Natural killer cell (primary cell): ENCODE results near the gene FKBP8. TPM values are rescaled to one million over a fixed set of nuclear protein-coding genes. Genes with fewer than 3 reads are reported as not detected.

Experiments used
- ATAC-seq, 3 donors: fragments of 150-1000 bp in 2 of 3; fragments of 200-7000 bp in 1 of 3; cut with Tn5 transposase; 1 replicate in 1 of 3; 2 replicates in 2 of 3; pipeline ENCODE4 v1.10.0; 2021; ENCODE audit warnings: mild to moderate bottlenecking in 2 of 3, moderate library complexity in 2 of 3
- DNase-seq, 2 donors: peaks; one replicate each; pipeline versions ENCODE4 v3.0.0 to v3.0.0-alpha.2; 2013 to 2021; ENCODE audit warnings: mixed read lengths in 1 of 2
- H3K27ac ChIP-seq: one replicate; pipeline ENCODE4 v1.5.1; 2013; ENCODE audit warnings: mild to moderate bottlenecking, low read length
- H3K27me3 ChIP-seq: one replicate; pipeline ENCODE4 v1.6.1; 2013; ENCODE audit warnings: low read length; ENCODE audit not compliant: control insufficient read depth, insufficient read depth
- H3K36me3 ChIP-seq: one replicate; pipeline ENCODE4 v1.6.1; 2013; ENCODE audit warnings: low read length; ENCODE audit not compliant: control insufficient read depth, insufficient read depth
- H3K4me1 ChIP-seq: one replicate; pipeline ENCODE4 v1.6.1; 2013; ENCODE audit warnings: low read length; ENCODE audit not compliant: control insufficient read depth, insufficient read depth
- H3K4me3 ChIP-seq: one replicate; pipeline ENCODE4 v1.5.1; 2013; ENCODE audit warnings: low read length
- H3K9me3 ChIP-seq: one replicate; pipeline ENCODE4 v1.6.1; 2013; ENCODE audit warnings: low read length; ENCODE audit not compliant: control insufficient read depth, insufficient read depth
- H3K27ac Mint-ChIP-seq, 2 donors: one replicate each; pipeline ENCODE4 v1.8.0; 2022; ENCODE audit warnings: mild to moderate bottlenecking in 2 of 2, mixed read lengths in 2 of 2, moderate library complexity in 1 of 2
- H3K27me3 Mint-ChIP-seq, 2 donors: one replicate each; pipeline ENCODE4 v1.8.0; 2022; ENCODE audit warnings: low read depth in 2 of 2, mixed read lengths in 2 of 2
- H3K36me3 Mint-ChIP-seq: one replicate; pipeline ENCODE4 v1.8.0; 2022; ENCODE audit warnings: mixed read lengths
- H3K4me1 Mint-ChIP-seq, 2 donors: one replicate each; pipeline ENCODE4 v1.8.0; 2022; ENCODE audit warnings: mixed read lengths in 2 of 2
- H3K4me3 Mint-ChIP-seq: one replicate; pipeline ENCODE4 v1.8.0; 2022; ENCODE audit warnings: mild to moderate bottlenecking, moderate library complexity, mixed read lengths
- H3K9me3 Mint-ChIP-seq, 2 donors: one replicate each; pipeline ENCODE4 v1.8.0; 2022; ENCODE audit warnings: mixed read lengths in 2 of 2
- CTCF ChIP-seq: fragments of 200-600 bp; IDR thresholded peaks from one replicate; pipeline ENCODE4 v1.8.0; 2022; ENCODE audit warnings: antibody characterized with exemption
- WGBS: methylation state at CpG from one replicate; pipeline ENCODE4 v1.1.7; 2013; ENCODE audit warnings: missing lambda C conversion rate; ENCODE audit not compliant: insufficient coverage; 5-methylcytosine and 5-hydroxymethylcytosine counted together
- intact Hi-C: fragments of 100-400 bp; cut with micrococcal nuclease; formaldehyde crosslinking; loops from one replicate; pipeline ENCODE4 v1.14.2; 2022
- total RNA-seq, 4 donors: library from RNA; stranded (reverse); fragments of 120-200 nt in 1 of 4; gene quantifications; one replicate each; pipeline versions ENCODE4 v1.2.3 to v1.2.4, GENCODE V29; 2013 to 2022

The FKBP8 gene
- total RNA-seq, 3 donors from 2014 or later (not counting 1 experiment from before 2014, with no cell fraction given), result 149 to 179 (median 162) TPM

- no peak for DNase-seq
- Histone ChIP-seq H3K27ac (no peak overlapping the region), H3K4me3 (no peak overlapping the region), H3K4me1 (peaks cover 18% of the 10 kb centered on the region), H3K9me3 (no peaks in the 10 kb centered on the region), H3K27me3 (no peaks in the 10 kb centered on the region), H3K36me3 (peaks cover 44% of the 10 kb centered on the region)
- Mint-ChIP-seq H3K4me3 (no peak overlapping the region), H3K9me3 (no peaks in the 10 kb centered on the region), H3K27ac (no peak overlapping the region), H3K36me3 (no peaks in the 10 kb centered on the region), H3K4me1 (peaks cover 8 to 21% of the 10 kb centered on the region in 2 donors), H3K27me3 (no peaks in the 10 kb centered on the region)
- no peak for ATAC-seq
- WGBS, result 97% methylated on average over 14 of the region's 14 CpGs
- intact Hi-C loops, result no loop called here
- TF ChIP-seq CTCF, result no peak
Measured at GRCh38 chr19:18562086-18562485, 18.7 kb upstream of the FKBP8 start.

DNA sequence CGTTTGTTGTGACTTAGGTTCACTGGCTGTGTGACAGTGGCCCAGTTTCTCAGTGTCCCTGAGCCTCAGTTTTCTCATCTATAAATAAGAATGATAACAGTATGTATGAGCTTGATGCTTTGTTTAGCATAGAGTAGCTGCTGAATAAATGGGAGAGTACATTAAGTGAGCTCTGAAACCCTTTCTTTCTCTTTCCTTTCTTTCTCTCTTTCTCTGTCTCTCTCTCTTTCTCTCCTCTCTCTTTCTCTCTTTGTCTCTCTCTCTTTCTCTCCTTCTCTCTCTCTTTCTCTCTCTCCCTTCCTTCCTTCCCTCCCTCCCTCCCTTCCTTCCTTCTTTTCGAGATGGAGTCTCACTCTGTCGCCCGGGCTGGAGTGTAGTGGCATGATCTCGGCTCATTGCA lies 16.3 kb upstream of the FKBP8 start:
- no peaks in the 10 kb centered on the region for H3K27me3 ChIP-seq
- no peak overlapping the region for H3K4me3 ChIP-seq
- H3K27ac ChIP-seq, result peak overlapping the region; percentile 42
- Mint-ChIP-seq H3K4me3 (peak overlapping the region; percentile 88), H3K27me3 (no peaks in the 10 kb centered on the region), H3K9me3 (no peaks in the 10 kb centered on the region), H3K27ac (peak overlapping the region; percentile 83 to 91), H3K4me1 (peaks cover 8 to 21% of the 10 kb centered on the region in 2 donors), H3K36me3 (no peaks in the 10 kb centered on the region)
- peaks cover 21% of the 10 kb centered on the region for H3K4me1 ChIP-seq
- ATAC-seq, result no peak
- intact Hi-C loops, result no loop called here
- no peak for TF ChIP-seq CTCF
- WGBS, result 63% methylated on average over 5 of the region's 5 CpGs
- H3K36me3 ChIP-seq, result peaks cover 23% of the 10 kb centered on the region
- DNase-seq, result no peak
- no peaks in the 10 kb centered on the region for H3K9me3 ChIP-seq

DNA sequence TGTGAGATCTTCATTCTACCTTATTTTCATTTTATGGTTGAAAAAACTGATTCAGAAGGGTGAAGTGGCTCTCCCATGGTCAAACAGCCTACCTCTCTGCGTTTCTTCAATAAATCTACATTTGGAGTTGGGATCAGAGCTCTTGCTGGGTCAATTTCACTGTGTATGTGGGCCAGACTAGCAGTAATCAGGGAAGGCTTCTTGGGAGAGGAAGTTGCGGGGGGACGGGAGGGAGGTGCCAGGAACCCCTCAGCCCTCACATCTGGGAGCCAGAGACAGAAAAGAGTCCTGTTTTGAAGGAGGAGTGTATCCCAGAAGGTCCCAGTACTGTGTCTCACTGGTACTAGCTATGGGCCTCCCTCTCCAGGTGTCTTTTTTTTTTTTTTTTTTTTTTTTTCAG lies 15.2 kb upstream of the FKBP8 start:
- intact Hi-C loops, result no loop called here
- Mint-ChIP-seq H3K27ac (peak overlapping the region; percentile 83 to 91), H3K4me3 (peak overlapping the region; percentile 88), H3K9me3 (no peaks in the 10 kb centered on the region), H3K36me3 (no peaks in the 10 kb centered on the region), H3K27me3 (no peaks in the 10 kb centered on the region), H3K4me1 (peaks cover 8 to 21% of the 10 kb centered on the region in 2 donors)
- H3K27me3 ChIP-seq, result no peaks in the 10 kb centered on the region
- peaks cover 21% of the 10 kb centered on the region for H3K4me1 ChIP-seq
- ATAC-seq, result no peak
- peak overlapping the region; percentile 98 for H3K27ac ChIP-seq
- peak overlapping the region; percentile 94 for H3K4me3 ChIP-seq
- WGBS, result 67% methylated on average over 3 of the region's 3 CpGs
- DNase-seq, result peak in 1 of 2 donors; percentile 37
- no peaks in the 10 kb centered on the region for H3K9me3 ChIP-seq
- no peak for TF ChIP-seq CTCF
- H3K36me3 ChIP-seq, result peaks cover 14% of the 10 kb centered on the region

DNA sequence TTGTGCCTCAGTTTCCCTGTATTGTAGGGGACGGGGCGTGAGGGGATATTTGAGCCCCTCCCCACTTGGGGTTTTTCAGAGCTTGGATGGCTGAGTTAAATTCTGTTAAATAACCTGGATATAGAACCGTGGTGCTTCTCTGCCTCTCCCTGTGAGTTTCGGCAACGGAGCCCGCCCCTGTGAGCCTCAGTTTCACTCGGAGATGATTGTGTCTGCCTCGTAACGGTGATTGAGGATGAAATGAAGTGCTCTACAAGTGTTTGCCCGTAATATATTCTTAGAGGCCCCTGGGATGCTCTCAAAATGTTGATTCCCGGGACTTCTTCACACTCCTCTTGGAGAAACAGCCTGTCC lies 14.8 kb upstream of the FKBP8 start:
- H3K9me3 ChIP-seq, result no peaks in the 10 kb centered on the region
- 16% methylated on average over 11 of the region's 11 CpGs for WGBS
- Mint-ChIP-seq H3K27me3 (no peaks in the 10 kb centered on the region), H3K4me3 (peak overlapping the region; percentile 88), H3K4me1 (peaks cover 8 to 21% of the 10 kb centered on the region in 2 donors), H3K36me3 (no peaks in the 10 kb centered on the region), H3K27ac (peak overlapping the region; percentile 83 to 91), H3K9me3 (no peaks in the 10 kb centered on the region)
- peaks cover 21% of the 10 kb centered on the region for H3K4me1 ChIP-seq
- peaks cover 11% of the 10 kb centered on the region for H3K36me3 ChIP-seq
- no peaks in the 10 kb centered on the region for H3K27me3 ChIP-seq
- H3K4me3 ChIP-seq, result peak overlapping the region; percentile 94
- peak in 1 of 2 donors; percentile 40 for DNase-seq
- no peak for ATAC-seq
- intact Hi-C loops, result no loop called here
- peak overlapping the region; percentile 98 for H3K27ac ChIP-seq
- no peak for TF ChIP-seq CTCF
